ENCODE data around the gene CAPN5.
"Not testable (repeated sequence)": the region's sequence is repeated elsewhere in the genome, so short reads cannot be mapped to it uniquely, and the experiment has no call there.

Gene CAPN5

GRCh38 chr11:77053217-77054015, 13.4 kb upstream of the CAPN5 start:
- peaks cover 15% of the 10 kb centered on the region in 2 donors for H3K9me3 ChIP-seq (ENCODE audit: control insufficient read depth in 1 of 2, low read length in 2 of 2)
- H3K9ac ChIP-seq (ENCODE audit: low read depth in 1 of 2, low read length in 2 of 2): no peak overlapping the region
- no peak overlapping the region for H3K27ac ChIP-seq (ENCODE audit: low read depth, low read length)
- H3K27me3 ChIP-seq (ENCODE audit: control insufficient read depth in 1 of 2, insufficient read depth in 2 of 2, low read length in 2 of 2): no peaks in the 10 kb centered on the region
- H3K4me3 ChIP-seq (ENCODE audit: low read depth in 1 of 2, low read length in 2 of 2): no peak overlapping the region
- peaks cover 8 to 9% of the 10 kb centered on the region in 2 donors for H3K4me1 ChIP-seq (ENCODE audit: control insufficient read depth in 1 of 2, insufficient read depth in 2 of 2, low read length in 2 of 2)
- no peaks in the 10 kb centered on the region for H3K36me3 ChIP-seq (ENCODE audit: control insufficient read depth in 1 of 2, insufficient read depth in 2 of 2, low read length in 2 of 2)

DNA sequence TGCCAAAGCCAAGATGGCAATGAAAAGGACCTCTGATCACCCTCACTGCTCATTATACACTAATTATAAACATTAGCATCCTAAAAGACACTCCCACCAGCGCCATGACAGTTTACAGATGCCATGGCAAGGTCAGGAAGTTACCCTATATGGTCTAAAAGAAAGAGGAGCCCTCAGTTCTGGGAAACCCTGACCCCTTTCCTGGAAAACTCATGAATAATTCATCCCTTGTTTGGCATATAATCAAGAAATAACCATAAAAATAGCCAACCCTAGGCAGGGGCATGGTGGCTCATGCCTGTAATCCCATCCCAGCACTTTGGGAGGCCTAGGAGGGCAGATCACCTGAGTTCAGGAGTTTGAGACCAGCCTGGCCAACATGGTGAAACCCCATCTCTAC, 12.7 kb upstream of the CAPN5 start:
- peaks cover 4 to 5% of the 10 kb centered on the region in 2 donors for H3K4me1 ChIP-seq (ENCODE audit: control insufficient read depth in 1 of 2, insufficient read depth in 2 of 2, low read length in 2 of 2)
- H3K4me3 ChIP-seq (ENCODE audit: low read depth in 1 of 2, low read length in 2 of 2): no peak overlapping the region
- no peak overlapping the region for H3K9ac ChIP-seq (ENCODE audit: low read depth in 1 of 2, low read length in 2 of 2)
- H3K9me3 ChIP-seq (ENCODE audit: control insufficient read depth in 1 of 2, low read length in 2 of 2): peaks cover 15% of the 10 kb centered on the region in 2 donors
- no peaks in the 10 kb centered on the region for H3K36me3 ChIP-seq (ENCODE audit: control insufficient read depth in 1 of 2, insufficient read depth in 2 of 2, low read length in 2 of 2)
- H3K27me3 ChIP-seq (ENCODE audit: control insufficient read depth in 1 of 2, insufficient read depth in 2 of 2, low read length in 2 of 2): no peaks in the 10 kb centered on the region
- H3K27ac ChIP-seq (ENCODE audit: low read depth, low read length): no peak overlapping the region

- Histone ChIP-seq H3K4me3 (ENCODE audit: low read depth in 1 of 2, low read length in 2 of 2) (no peak overlapping the region), H3K36me3 (ENCODE audit: control insufficient read depth in 1 of 2, insufficient read depth in 2 of 2, low read length in 2 of 2) (no peaks in the 10 kb centered on the region), H3K9me3 (ENCODE audit: control insufficient read depth in 1 of 2, low read length in 2 of 2) (peaks cover 15% of the 10 kb centered on the region in 2 donors), H3K4me1 (ENCODE audit: control insufficient read depth in 1 of 2, insufficient read depth in 2 of 2, low read length in 2 of 2) (no peaks in the 10 kb centered on the region), H3K27ac (ENCODE audit: low read depth, low read length) (no peak overlapping the region), H3K27me3 (ENCODE audit: control insufficient read depth in 1 of 2, insufficient read depth in 2 of 2, low read length in 2 of 2) (no peaks in the 10 kb centered on the region), H3K9ac (ENCODE audit: low read depth in 1 of 2, low read length in 2 of 2) (no peak overlapping the region)
These were observed 11.6 kb upstream of the CAPN5 start for GRCh38 chr11:77055101-77055561.

- Histone ChIP-seq H3K9ac (ENCODE audit: low read depth in 1 of 2, low read length in 2 of 2) (no peak overlapping the region), H3K4me3 (ENCODE audit: low read depth in 1 of 2, low read length in 2 of 2) (no peak overlapping the region), H3K27ac (ENCODE audit: low read depth, low read length) (no peak overlapping the region), H3K4me1 (ENCODE audit: control insufficient read depth in 1 of 2, insufficient read depth in 2 of 2, low read length in 2 of 2) (no peaks in the 10 kb centered on the region), H3K9me3 (ENCODE audit: control insufficient read depth in 1 of 2, low read length in 2 of 2) (peaks cover 15% of the 10 kb centered on the region in 2 donors), H3K27me3 (ENCODE audit: control insufficient read depth in 1 of 2, insufficient read depth in 2 of 2, low read length in 2 of 2) (no peaks in the 10 kb centered on the region), H3K36me3 (ENCODE audit: control insufficient read depth in 1 of 2, insufficient read depth in 2 of 2, low read length in 2 of 2) (no peaks in the 10 kb centered on the region)
These were observed 10.9 kb upstream of the CAPN5 start for GRCh38 chr11:77055913-77056312.

- no peaks in the 10 kb centered on the region for H3K36me3 ChIP-seq (ENCODE audit: control insufficient read depth in 1 of 2, insufficient read depth in 2 of 2, low read length in 2 of 2)
- no peak overlapping the region for H3K27ac ChIP-seq (ENCODE audit: low read depth, low read length)
- H3K4me3 ChIP-seq (ENCODE audit: low read depth in 1 of 2, low read length in 2 of 2): no peak overlapping the region
- H3K27me3 ChIP-seq (ENCODE audit: control insufficient read depth in 1 of 2, insufficient read depth in 2 of 2, low read length in 2 of 2): no peaks in the 10 kb centered on the region
- H3K9me3 ChIP-seq (ENCODE audit: control insufficient read depth in 1 of 2, low read length in 2 of 2): peaks cover 15% of the 10 kb centered on the region in 2 donors
- H3K9ac ChIP-seq (ENCODE audit: low read depth in 1 of 2, low read length in 2 of 2): no peak overlapping the region
- peaks cover 0 to 4% of the 10 kb centered on the region in 2 donors for H3K4me1 ChIP-seq (ENCODE audit: control insufficient read depth in 1 of 2, insufficient read depth in 2 of 2, low read length in 2 of 2)
These were observed 9.9 kb upstream of the CAPN5 start for GRCh38 chr11:77056814-77057402.

- Histone ChIP-seq H3K36me3 (ENCODE audit: control insufficient read depth in 1 of 2, insufficient read depth in 2 of 2, low read length in 2 of 2) (no peaks in the 10 kb centered on the region), H3K27ac (ENCODE audit: low read depth, low read length) (no peak overlapping the region), H3K9ac (ENCODE audit: low read depth in 1 of 2, low read length in 2 of 2) (no peak overlapping the region), H3K27me3 (ENCODE audit: control insufficient read depth in 1 of 2, insufficient read depth in 2 of 2, low read length in 2 of 2) (no peaks in the 10 kb centered on the region), H3K9me3 (ENCODE audit: control insufficient read depth in 1 of 2, low read length in 2 of 2) (peaks cover 15% of the 10 kb centered on the region in 2 donors), H3K4me1 (ENCODE audit: control insufficient read depth in 1 of 2, insufficient read depth in 2 of 2, low read length in 2 of 2) (peaks cover under 1 to 5% of the 10 kb centered on the region in 2 donors), H3K4me3 (ENCODE audit: low read depth in 1 of 2, low read length in 2 of 2) (no peak overlapping the region)
These were observed 8.8 kb upstream of the CAPN5 start for GRCh38 chr11:77057938-77058474.

GRCh38 chr11:77058900-77059299, 7.9 kb upstream of the CAPN5 start:
- Histone ChIP-seq H3K4me3 (ENCODE audit: low read depth in 1 of 2, low read length in 2 of 2) (no peak overlapping the region), H3K9me3 (ENCODE audit: control insufficient read depth in 1 of 2, low read length in 2 of 2) (peaks cover 15% of the 10 kb centered on the region in 2 donors), H3K27ac (ENCODE audit: low read depth, low read length) (no peak overlapping the region), H3K9ac (ENCODE audit: low read depth in 1 of 2, low read length in 2 of 2) (no peak overlapping the region), H3K4me1 (ENCODE audit: control insufficient read depth in 1 of 2, insufficient read depth in 2 of 2, low read length in 2 of 2) (peaks cover 10 to 14% of the 10 kb centered on the region in 2 donors), H3K27me3 (ENCODE audit: control insufficient read depth in 1 of 2, insufficient read depth in 2 of 2, low read length in 2 of 2) (no peaks in the 10 kb centered on the region), H3K36me3 (ENCODE audit: control insufficient read depth in 1 of 2, insufficient read depth in 2 of 2, low read length in 2 of 2) (no peaks in the 10 kb centered on the region)

DNA sequence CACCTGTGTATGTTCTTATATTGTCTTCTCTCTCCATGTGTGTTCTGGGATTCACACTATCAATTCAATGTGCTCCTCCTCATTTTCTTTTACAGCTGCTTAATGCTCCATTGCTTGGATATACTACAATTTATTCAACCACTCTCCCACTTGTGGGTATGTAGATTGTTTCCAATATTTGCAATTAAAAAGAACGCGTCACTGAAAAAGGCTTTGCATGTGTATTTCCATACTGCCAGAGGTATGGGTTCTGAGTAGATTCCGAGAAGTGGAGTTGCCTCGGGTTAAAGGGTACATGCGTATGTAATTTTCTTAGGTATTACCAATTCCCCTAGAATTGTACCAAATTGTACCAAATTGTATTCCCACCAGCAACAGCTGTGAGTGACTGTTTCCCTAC, 7.0 kb upstream of the CAPN5 start:
- Histone ChIP-seq H3K27me3 (ENCODE audit: control insufficient read depth in 1 of 2, insufficient read depth in 2 of 2, low read length in 2 of 2) (no peaks in the 10 kb centered on the region), H3K9me3 (ENCODE audit: control insufficient read depth in 1 of 2, low read length in 2 of 2) (peaks cover 15% of the 10 kb centered on the region in 2 donors), H3K27ac (ENCODE audit: low read depth, low read length) (no peak overlapping the region), H3K4me1 (ENCODE audit: control insufficient read depth in 1 of 2, insufficient read depth in 2 of 2, low read length in 2 of 2) (peaks cover 18 to 19% of the 10 kb centered on the region in 2 donors), H3K4me3 (ENCODE audit: low read depth in 1 of 2, low read length in 2 of 2) (no peak overlapping the region), H3K36me3 (ENCODE audit: control insufficient read depth in 1 of 2, insufficient read depth in 2 of 2, low read length in 2 of 2) (no peaks in the 10 kb centered on the region), H3K9ac (ENCODE audit: low read depth in 1 of 2, low read length in 2 of 2) (no peak overlapping the region)

- no peak overlapping the region for H3K9ac ChIP-seq (ENCODE audit: low read depth in 1 of 2, low read length in 2 of 2)
- H3K4me1 ChIP-seq (ENCODE audit: control insufficient read depth in 1 of 2, insufficient read depth in 2 of 2, low read length in 2 of 2): peaks cover 22% of the 10 kb centered on the region in 2 donors
- no peaks in the 10 kb centered on the region for H3K36me3 ChIP-seq (ENCODE audit: control insufficient read depth in 1 of 2, insufficient read depth in 2 of 2, low read length in 2 of 2)
- H3K9me3 ChIP-seq (ENCODE audit: control insufficient read depth in 1 of 2, low read length in 2 of 2): peaks cover 15% of the 10 kb centered on the region in 2 donors
- H3K27ac ChIP-seq (ENCODE audit: low read depth, low read length): no peak overlapping the region
- H3K27me3 ChIP-seq (ENCODE audit: control insufficient read depth in 1 of 2, insufficient read depth in 2 of 2, low read length in 2 of 2): no peaks in the 10 kb centered on the region
- no peak overlapping the region for H3K4me3 ChIP-seq (ENCODE audit: low read depth in 1 of 2, low read length in 2 of 2)
These were observed 6.5 kb upstream of the CAPN5 start for GRCh38 chr11:77060234-77060633.

DNA sequence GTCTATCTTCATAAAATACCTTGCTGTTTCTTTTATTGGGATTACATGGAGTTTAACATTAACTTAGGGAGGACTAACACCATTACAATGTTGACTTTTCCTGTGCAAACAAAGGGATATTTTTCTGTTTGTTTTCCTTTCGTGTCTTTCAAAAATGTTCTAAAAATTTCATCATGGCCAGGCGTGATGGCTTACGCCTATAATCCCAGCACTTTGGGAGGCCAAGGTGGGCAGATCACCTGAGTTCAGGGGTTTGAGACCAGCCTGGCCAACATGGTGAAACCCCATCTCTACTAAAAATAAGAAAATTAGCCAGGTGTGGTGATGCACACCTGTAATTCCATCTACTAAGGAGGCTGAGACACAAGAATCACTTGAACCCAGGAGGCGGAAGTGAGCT, 5.5 kb upstream of the CAPN5 start:
- H3K9me3 ChIP-seq (ENCODE audit: control insufficient read depth in 1 of 2, low read length in 2 of 2); H3K36me3 ChIP-seq (ENCODE audit: control insufficient read depth in 1 of 2, insufficient read depth in 2 of 2, low read length in 2 of 2); H3K9ac ChIP-seq (ENCODE audit: low read depth in 1 of 2, low read length in 2 of 2); H3K27me3 ChIP-seq (ENCODE audit: control insufficient read depth in 1 of 2, insufficient read depth in 2 of 2, low read length in 2 of 2); H3K27ac ChIP-seq (ENCODE audit: low read depth, low read length); H3K4me3 ChIP-seq (ENCODE audit: low read depth in 1 of 2, low read length in 2 of 2): not testable (repeated sequence)
- peaks cover 32% of the 10 kb centered on the region in 2 donors for H3K4me1 ChIP-seq (ENCODE audit: control insufficient read depth in 1 of 2, insufficient read depth in 2 of 2, low read length in 2 of 2)
